H1 (cell line): ENCODE results near the gene SEMA5B. TPM values are rescaled to one million over a fixed set of nuclear protein-coding genes. Genes with fewer than 3 reads are reported as not detected.

Experiments
- CTCF ChIA-PET: fragments of 300-600 bp; sonication (Branson Sonifier 250); formaldehyde crosslinking; loops from one replicate; lab custom pipeline; 2021; ENCODE audit not compliant: partially characterized antibody; lab: Charles Lee
- POLR2A ChIA-PET: fragments of 300-600 bp; sonication (Branson Sonifier 250); formaldehyde crosslinking; loops from one replicate; lab custom pipeline; 2021; ENCODE audit warnings: inconsistent platforms; ENCODE audit not compliant: partially characterized antibody; lab: Charles Lee
- DNase-seq, 2 experiments: peaks; one replicate each; pipeline versions ENCODE4 v3.0.0 to v3.0.0-alpha.2; 2010 to 2022; ENCODE audit warnings: low spot score in 2 of 2, low read depth in 1 of 2, mixed read lengths in 1 of 2
- FAIRE-seq: peaks from 2 replicates; lab custom pipeline; 2011; peaks lifted over from hg19 to GRCh38; lab: Jason Lieb, UNC
- H2AFZ ChIP-seq: 2 replicates; pipeline ENCODE4 v1.8.1; 2012; ENCODE audit warnings: low read length, inconsistent platforms
- H2AK5ac ChIP-seq: 2 replicates; pipeline ENCODE4 v1.6.1; 2013; ENCODE audit warnings: low read depth, low read length
- H2BK120ac ChIP-seq: replicated peaks from 2 replicates; pipeline ENCODE3; 2013; ENCODE audit warnings: low read depth, low read length, inconsistent platforms
- H2BK12ac ChIP-seq: 2 replicates; pipeline ENCODE4 v1.6.1; 2013; ENCODE audit warnings: low read depth, low read length
- H2BK15ac ChIP-seq: 2 replicates; pipeline ENCODE4 v1.6.1; 2013; ENCODE audit warnings: low read length
- H2BK20ac ChIP-seq: 2 replicates; pipeline ENCODE4 v1.6.1; 2013; ENCODE audit warnings: low read length
- H2BK5ac ChIP-seq: 2 replicates; pipeline ENCODE4 v1.6.1; 2013; ENCODE audit warnings: low read depth, low read length
- H3K14ac ChIP-seq: 2 replicates; pipeline ENCODE4 v1.6.1; 2013; ENCODE audit warnings: inconsistent platforms; ENCODE audit not compliant: insufficient read length
- H3K18ac ChIP-seq: 2 replicates; pipeline ENCODE4 v1.6.1; 2013; ENCODE audit warnings: low read length; ENCODE audit errors: extremely low read depth
- H3K23ac ChIP-seq: 2 replicates; pipeline ENCODE4 v1.6.1; 2013; ENCODE audit warnings: inconsistent platforms; ENCODE audit not compliant: insufficient read length
- H3K23me2 ChIP-seq: 2 replicates; pipeline ENCODE4 v1.6.1; 2013; ENCODE audit warnings: low read depth, low read length
- H3K27ac ChIP-seq: 2 replicates; pipeline ENCODE4 v1.6.1; 2011; ENCODE audit warnings: low read depth, low read length, inconsistent platforms
- H3K27me3 ChIP-seq, 4 experiments: replicated peaks in 1 of 4; 1 replicate in 1 of 4; 2 replicates in 3 of 4; pipeline versions ENCODE4 v1.6.1 to v1.8.1; 2011 to 2013; ENCODE audit warnings: low read length in 3 of 4, mild to moderate bottlenecking in 3 of 4, inconsistent platforms in 2 of 4, mixed read lengths in 2 of 4, moderate library complexity in 1 of 4; ENCODE audit not compliant: control insufficient read depth in 3 of 4, insufficient read depth in 3 of 4; ENCODE audit errors: extremely low read depth in 1 of 4
- H3K36me3 ChIP-seq, 4 experiments: 2 replicates each; pipeline versions ENCODE4 v1.6.1 to v1.8.1; 2011 to 2013; ENCODE audit warnings: mild to moderate bottlenecking in 4 of 4, low read length in 3 of 4, moderate library complexity in 2 of 4, control low read depth in 1 of 4, inconsistent platforms in 1 of 4; ENCODE audit not compliant: insufficient read depth in 4 of 4, control insufficient read depth in 2 of 4
- H3K4ac ChIP-seq: replicated peaks from 2 replicates; pipeline ENCODE3; 2013; ENCODE audit warnings: low read length, low read depth, mixed read lengths, inconsistent platforms; ENCODE audit not compliant: insufficient read length
- H3K4me1 ChIP-seq, 4 experiments: replicated peaks in 1 of 4; 1 replicate in 1 of 4; 2 replicates in 3 of 4; pipeline versions ENCODE4 v1.6.1 to v1.8.1; 2011 to 2013; ENCODE audit warnings: low read length in 3 of 4, inconsistent platforms in 2 of 4, mixed read lengths in 1 of 4; ENCODE audit not compliant: insufficient read depth in 4 of 4, control insufficient read depth in 3 of 4
- H3K4me2 ChIP-seq, 2 experiments: 2 replicates each; pipeline versions ENCODE4 v1.6.1 to v1.8.1; 2011 to 2013; ENCODE audit warnings: low read depth in 2 of 2, low read length in 2 of 2, control low read depth in 1 of 2, inconsistent platforms in 1 of 2, mild to moderate bottlenecking in 1 of 2; ENCODE audit not compliant: insufficient read depth in 1 of 2
- H3K4me3 ChIP-seq, 4 experiments: fragments of 200-600, 300-600 bp in 1 of 4; sonication (generic), shearing (Covaris generic), sonication (Bioruptor Twin) in 1 of 4; 2 replicates each; pipeline versions ENCODE4 v1.5.1 to v1.8.1; 2011 to 2016; ENCODE audit warnings: low read length in 4 of 4, low read depth in 3 of 4, control low read depth in 2 of 4, inconsistent platforms in 2 of 4, mild to moderate bottlenecking in 2 of 4, mixed read lengths in 1 of 4, moderate library complexity in 1 of 4; ENCODE audit not compliant: insufficient read depth in 2 of 4; ENCODE audit errors: extremely low read depth in 1 of 4
- H3K56ac ChIP-seq: replicated peaks from 2 replicates; pipeline ENCODE3; 2013; ENCODE audit warnings: low read depth, mild to moderate bottlenecking, mixed read lengths, low read length, inconsistent platforms; ENCODE audit not compliant: insufficient read length
- H3K79me1 ChIP-seq: 2 replicates; pipeline ENCODE4 v1.6.1; 2013; ENCODE audit warnings: low read depth, low read length, control low read depth
- H3K79me2 ChIP-seq, 2 experiments: 2 replicates each; pipeline versions ENCODE4 v1.6.1 to v1.8.1; 2012 to 2013; ENCODE audit warnings: low read length in 2 of 2, mild to moderate bottlenecking in 2 of 2, inconsistent platforms in 1 of 2; ENCODE audit not compliant: insufficient read depth in 2 of 2, control insufficient read depth in 1 of 2
- H3K9ac ChIP-seq, 4 experiments: replicated peaks in 1 of 4; 1 replicate in 1 of 4; 2 replicates in 3 of 4; pipeline versions ENCODE4 v1.6.1 to v1.8.1; 2011 to 2013; ENCODE audit warnings: low read depth in 3 of 4, low read length in 3 of 4, control low read depth in 2 of 4, mild to moderate bottlenecking in 2 of 4, moderate library complexity in 2 of 4, inconsistent platforms in 1 of 4; ENCODE audit errors: extremely low read depth in 1 of 4
- H3K9me3 ChIP-seq, 2 experiments: 2 replicates each; pipeline versions ENCODE4 v1.6.1 to v1.8.1; 2012 to 2013; ENCODE audit warnings: mild to moderate bottlenecking in 2 of 2, moderate library complexity in 2 of 2, control low read depth in 1 of 2, inconsistent platforms in 1 of 2, low read depth in 1 of 2, low read length in 1 of 2, mixed read lengths in 1 of 2; ENCODE audit not compliant: insufficient read depth in 2 of 2
- H4K20me1 ChIP-seq, 2 experiments: replicated peaks in 1 of 2; 2 replicates each; pipeline versions ENCODE3 to v1.8.1; 2011 to 2013; ENCODE audit warnings: inconsistent platforms in 2 of 2, low read length in 2 of 2, mild to moderate bottlenecking in 1 of 2; ENCODE audit not compliant: insufficient read depth in 2 of 2, control insufficient read depth in 1 of 2
- H4K5ac ChIP-seq: 2 replicates; pipeline ENCODE4 v1.6.1; 2013; ENCODE audit warnings: low read length, low read depth, mixed read lengths, inconsistent platforms; ENCODE audit not compliant: insufficient read length
- H4K8ac ChIP-seq: 2 replicates; pipeline ENCODE4 v1.8.0; 2013; ENCODE audit warnings: mild to moderate bottlenecking, moderate library complexity, low read length, inconsistent platforms; ENCODE audit not compliant: insufficient read depth; ENCODE audit errors: extremely low read depth
- H4K91ac ChIP-seq: replicated peaks from 2 replicates; pipeline ENCODE3; 2013; ENCODE audit warnings: low read length, mixed read lengths, inconsistent platforms; ENCODE audit not compliant: insufficient read length
- CBX8 ChIP-seq: fragments of 300-800, 300-1000 bp; sonication (generic); IDR thresholded peaks from 2 replicates; pipeline ENCODE4 v1.7.1; 2016; ENCODE audit warnings: low read depth, low read length, borderline replicate concordance
- GABPA ChIP-seq: IDR thresholded peaks from 2 replicates; pipeline ENCODE4 v1.6.1; 2011; ENCODE audit warnings: mild to moderate bottlenecking, low read length, moderate library complexity, borderline replicate concordance; ENCODE audit not compliant: insufficient read depth
- SP1 ChIP-seq: IDR thresholded peaks from 2 replicates; pipeline ENCODE4 v1.6.1; 2011; ENCODE audit warnings: low read depth, low read length
- WGBS, 2 experiments: shearing (Covaris generic) in 1 of 2; methylation state at CpG; one replicate each; pipeline versions ENCODE4 v1.1.6 to v1.1.7; 2013 to 2015; ENCODE audit warnings: low lambda C conversion rate in 2 of 2, mixed read lengths in 2 of 2, inconsistent platforms in 1 of 2, low coverage in 1 of 2, missing lambda C conversion rate in 1 of 2; ENCODE audit not compliant: insufficient replicate concordance in 2 of 2, insufficient coverage in 1 of 2, insufficient read length in 1 of 2; ENCODE audit errors: extremely low coverage in 1 of 2, missing lambda C conversion rate in 1 of 2; 5-methylcytosine and 5-hydroxymethylcytosine counted together
- polyA plus RNA-seq, 7 experiments: library from polyadenylated mRNA; depleted of rRNA in 3 of 7; stranded (reverse) in 5 of 7; unstranded in 2 of 7; fragments of >200 nt in 5 of 7; fragments of 200-250 nt in 2 of 7; gene quantifications; 1 replicate in 5 of 7; 2 replicates in 1 of 7; 4 replicates in 1 of 7; pipeline versions ENCODE4 v1.2.1 to v1.2.3, GENCODE V29; 2011 to 2013; ENCODE audit warnings: missing spikeins in 2 of 7, mixed read lengths in 2 of 7
- total RNA-seq: library from RNA; stranded (reverse); fragmentation: NEBNext Ultra II Directional; extraction: Animal tissue kit (Norgen Biotek cat#: 25700); gene quantifications from 2 replicates; pipeline ENCODE4 v1.2.1, GENCODE V29; 2021

Gene SEMA5B
- total and polyA plus RNA-seq, 2 of the 8 experiments (the other 6 are each of a cell fraction or from before 2014, with no cell fraction given), result 13.1 to 22.4 TPM

DNA sequence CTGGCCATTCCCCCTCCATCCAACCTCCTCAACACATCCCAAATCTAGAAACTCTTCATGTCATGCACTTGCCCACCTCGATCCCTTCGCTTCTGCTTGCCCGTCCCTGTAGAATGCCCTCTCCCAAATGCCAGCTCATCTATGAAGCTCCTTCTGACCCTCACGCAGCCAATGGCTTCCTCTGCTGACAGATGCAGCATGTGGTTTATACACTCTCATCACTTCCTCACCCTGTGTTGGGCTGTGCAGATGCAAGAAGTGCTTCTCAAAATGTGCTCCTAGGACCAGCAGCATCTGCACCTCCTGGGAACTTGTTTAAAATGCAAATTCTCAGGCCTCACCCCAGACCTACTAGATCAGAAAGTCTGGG lies 51.7 kb downstream of the SEMA5B start:
- H2AK5ac ChIP-seq, result peak overlapping the region; percentile 47; the same call in 1 of the 2 replicates
- ChIA-PET POLR2A (interaction anchor here (1.2 kb wide), 1 partner anchor 10 kb away, joined by 3 read pairs; no protein-coding TSS in a partner anchor), CTCF (interaction anchor here (1.0 to 4.1 kb wide), 6 partner anchors 20 to 52 kb away, joined by 3 to 17 read pairs (median 4); partner anchors contain the start of gene SEMA5B)
- H3K4me2 ChIP-seq, result peak overlapping the region in 1 of 2 experiments; percentile 51; a peak in 1 of 4 replicates
- peak overlapping the region; percentile 21 for H3K18ac ChIP-seq
- no peaks in the 10 kb centered on the region for H4K20me1 ChIP-seq
- H2BK120ac ChIP-seq, result no peak overlapping the region
- H3K9ac ChIP-seq, result 0 out of 7 replicates have a peak overlapping the region, but pooled peaks of 1 of the 4 experiments have one; percentile 17
- H4K8ac ChIP-seq, result no peak overlapping the region
- H4K91ac ChIP-seq, result no peak overlapping the region
- no peak overlapping the region for H2BK15ac ChIP-seq
- H4K5ac ChIP-seq, result no peak overlapping the region
- no peak overlapping the region for H3K27ac ChIP-seq
- H3K4ac ChIP-seq, result no peak overlapping the region
- no peak overlapping the region for H3K4me3 ChIP-seq
- peaks cover 7 to 48% (median 31%) of the 10 kb centered on the region in 4 experiments for H3K4me1 ChIP-seq
- H3K36me3 ChIP-seq, result no peaks in the 10 kb centered on the region; a peak in 1 of 8 replicates
- H2BK5ac ChIP-seq, result peak overlapping the region; percentile 1; the same call in 1 of the 2 replicates
- peaks cover 2% of the 10 kb centered on the region; the same call in 1 of the 2 replicates for H3K79me1 ChIP-seq
- peak overlapping the region; percentile 64; the same call in 1 of the 2 replicates for H2BK12ac ChIP-seq
- no peak overlapping the region; the same call in 1 of the 2 replicates for H2BK20ac ChIP-seq
- H3K27me3 ChIP-seq, result no peaks in the 10 kb centered on the region
- FAIRE-seq (no peak), DNase-seq (no peak)
- H3K23me2 ChIP-seq, result no peaks in the 10 kb centered on the region; the same call in 1 of the 2 replicates
- no peak overlapping the region for H2AFZ ChIP-seq
- no peak overlapping the region for H3K56ac ChIP-seq
- no peak overlapping the region for H3K14ac ChIP-seq
- 85% methylated on average over 4 of the region's 4 CpGs; no CpG with 5 or more reads in 1 of the 2 experiments for WGBS, 2 experiments
- no peaks in the 10 kb centered on the region for H3K9me3 ChIP-seq
- no peak overlapping the region for H3K23ac ChIP-seq
- TF ChIP-seq CBX8, result no peak
- no peak for TF ChIP-seq GABPA
- no peak for TF ChIP-seq SP1
- no peaks in the 10 kb centered on the region for H3K79me2 ChIP-seq
